HG03103 (cell line): ENCODE measurements around the gene TRAF3.

ENCODE experiments used
- ATAC-seq: cut with Tn5 transposase; IDR thresholded peaks from one replicate; pipeline ENCODE4 v1.9.1; 2021; ENCODE audit warnings: low read depth; ENCODE audit not compliant: unreplicated experiment

Gene TRAF3

GRCh38 chr14:102949062-102949800 lies 172.0 kb downstream of the TRAF3 start:
- ATAC-seq = no peak

- ATAC-seq = no peak
Observed at GRCh38 chr14:102949801-102950451, 172.7 kb downstream of the TRAF3 start.

GRCh38 chr14:102951034-102951433 lies 173.8 kb downstream of the TRAF3 start:
- ATAC-seq = no peak

- no peak for ATAC-seq
Observed at GRCh38 chr14:102951799-102952198, 174.6 kb downstream of the TRAF3 start.

GRCh38 chr14:102952276-102952675 lies 175.0 kb downstream of the TRAF3 start:
- no peak for ATAC-seq

- ATAC-seq = no peak
Observed at GRCh38 chr14:102953100-102953499, 175.9 kb downstream of the TRAF3 start.

GRCh38 chr14:102954081-102954789 lies 177.0 kb downstream of the TRAF3 start:
- no peak for ATAC-seq

GRCh38 chr14:102955636-102956408 lies 178.6 kb downstream of the TRAF3 start:
- ATAC-seq = no peak

- ATAC-seq = no peak
Observed at GRCh38 chr14:102957222-102957621, 180.0 kb downstream of the TRAF3 start.

GRCh38 chr14:102958461-102958860 lies 181.2 kb downstream of the TRAF3 start:
- no peak for ATAC-seq
